Measurements from ENCODE around the gene ANKRD30BL. TPM values are rescaled to one million over a fixed set of nuclear protein-coding genes. Genes with fewer than 3 reads are reported as not detected.
A peak's percentile ranks its signal among the peaks of the same experiment; 100 is the strongest.
"Not testable (repeated sequence)": the region's sequence is repeated elsewhere in the genome, so short reads cannot be mapped to it uniquely, and the experiment has no call there.

The ANKRD30BL gene
- total RNA-seq (0.22 TPM), polyA plus RNA-seq (ENCODE audit: insufficient read depth in 1 of 8, insufficient read length in 8 of 8, low replicate concordance in 1 of 8) (under 1 TPM in 5 of 8 donors, not detected in 3; 0.05 to 0.26 (median 0.10) TPM)
- long read RNA-seq, donor 1: 0 reads
- long read RNA-seq, donor 2: 0 reads
- long read RNA-seq, donor 3: 0 reads
- long read RNA-seq, donor 4: 0 reads
- long read RNA-seq, donor 5: 0 reads
- long read RNA-seq, donor 6: 0 reads
- long read RNA-seq, donor 7: 0 reads
- long read RNA-seq, donor 8: 0 reads
- long read RNA-seq, donor 9: 0 reads
- long read RNA-seq, donor 10: 0 reads
- long read RNA-seq, donor 11: 0 reads

GRCh38 chr2:132161161-132162124, at the start of gene ANKRD30BL:
Gene ANKRD30BL, minus strand, starts transcription at chr2:132161952. Its CDS starts 247 bp downstream, at chr2:132161705.
- not testable (repeated sequence) for H3K27ac ChIP-seq (ENCODE audit: low read length)

GRCh38 chr2:132202866-132203265, 41.1 kb upstream of the ANKRD30BL start:
- H3K4me1 ChIP-seq (ENCODE audit: control insufficient read depth, insufficient read depth, low read length); DNase-seq; H3K4me3 ChIP-seq (ENCODE audit: low read length); H3K36me3 ChIP-seq (ENCODE audit: control insufficient read depth, insufficient read depth, low read length); H3K27ac ChIP-seq (ENCODE audit: low read length); H3K9me3 ChIP-seq (replicated peaks; ENCODE audit: control insufficient read depth, low read depth, low read length); H3K27me3 ChIP-seq (ENCODE audit: control insufficient read depth, insufficient read depth, low read length): not testable (repeated sequence)
- WGBS (ENCODE audit: insufficient coverage): no CpG with 5 or more reads among the region's 2 CpGs

More at GRCh38 chr2:132161161-132162124, at the start of gene ANKRD30BL:
- not testable (repeated sequence) for H3K4me3 ChIP-seq (ENCODE audit: low read length); DNase-seq; H3K9me3 ChIP-seq (replicated peaks; ENCODE audit: control insufficient read depth, low read depth, low read length); H3K36me3 ChIP-seq (ENCODE audit: control insufficient read depth, insufficient read depth, low read length); H3K27me3 ChIP-seq (ENCODE audit: control insufficient read depth, insufficient read depth, low read length); H3K4me1 ChIP-seq (ENCODE audit: control insufficient read depth, insufficient read depth, low read length)
- 90% methylated on average over 24 of the region's 48 CpGs for WGBS (ENCODE audit: insufficient coverage)

GRCh38 chr2:132192854-132193253, 31.1 kb upstream of the ANKRD30BL start:
- H3K4me1 ChIP-seq (ENCODE audit: control insufficient read depth, insufficient read depth, low read length); H3K36me3 ChIP-seq (ENCODE audit: control insufficient read depth, insufficient read depth, low read length); DNase-seq; H3K4me3 ChIP-seq (ENCODE audit: low read length); H3K9me3 ChIP-seq (replicated peaks; ENCODE audit: control insufficient read depth, low read depth, low read length); H3K27ac ChIP-seq (ENCODE audit: low read length); H3K27me3 ChIP-seq (ENCODE audit: control insufficient read depth, insufficient read depth, low read length): not testable (repeated sequence)
- WGBS (ENCODE audit: insufficient coverage): no CpG with 5 or more reads among the region's 5 CpGs

GRCh38 chr2:132167100-132167499, 5.3 kb upstream of the ANKRD30BL start:
- WGBS (ENCODE audit: insufficient coverage): no CpG with 5 or more reads among the region's 1 CpG

GRCh38 chr2:132162125-132162660, 441 bp upstream of the ANKRD30BL start:
- not testable (repeated sequence) for H3K27me3 ChIP-seq (ENCODE audit: control insufficient read depth, insufficient read depth, low read length); H3K27ac ChIP-seq (ENCODE audit: low read length); H3K36me3 ChIP-seq (ENCODE audit: control insufficient read depth, insufficient read depth, low read length); H3K9me3 ChIP-seq (replicated peaks; ENCODE audit: control insufficient read depth, low read depth, low read length); H3K4me1 ChIP-seq (ENCODE audit: control insufficient read depth, insufficient read depth, low read length); H3K4me3 ChIP-seq (ENCODE audit: low read length); DNase-seq
- WGBS (ENCODE audit: insufficient coverage): 92% methylated on average over 29 of the region's 33 CpGs

More at GRCh38 chr2:132167100-132167499, 5.3 kb upstream of the ANKRD30BL start:
- not testable (repeated sequence) for H3K4me3 ChIP-seq (ENCODE audit: low read length); H3K4me1 ChIP-seq (ENCODE audit: control insufficient read depth, insufficient read depth, low read length); H3K27me3 ChIP-seq (ENCODE audit: control insufficient read depth, insufficient read depth, low read length); H3K9me3 ChIP-seq (replicated peaks; ENCODE audit: control insufficient read depth, low read depth, low read length); H3K36me3 ChIP-seq (ENCODE audit: control insufficient read depth, insufficient read depth, low read length); DNase-seq; H3K27ac ChIP-seq (ENCODE audit: low read length)

- H3K4me3 ChIP-seq (ENCODE audit: low read length); H3K4me1 ChIP-seq (ENCODE audit: control insufficient read depth, insufficient read depth, low read length); H3K9me3 ChIP-seq (replicated peaks; ENCODE audit: control insufficient read depth, low read depth, low read length); H3K27me3 ChIP-seq (ENCODE audit: control insufficient read depth, insufficient read depth, low read length); H3K27ac ChIP-seq (ENCODE audit: low read length); H3K36me3 ChIP-seq (ENCODE audit: control insufficient read depth, insufficient read depth, low read length): not testable (repeated sequence)
- WGBS (ENCODE audit: insufficient coverage): 0% methylated on average over 3 of the region's 4 CpGs
- DNase-seq: peak; percentile 44
Observed at GRCh38 chr2:132146774-132147173, 15.0 kb downstream of the ANKRD30BL start.

All from muscle of leg (tissue), 16 donors.